ENCODE measurements around the gene CBR1.

DNA sequence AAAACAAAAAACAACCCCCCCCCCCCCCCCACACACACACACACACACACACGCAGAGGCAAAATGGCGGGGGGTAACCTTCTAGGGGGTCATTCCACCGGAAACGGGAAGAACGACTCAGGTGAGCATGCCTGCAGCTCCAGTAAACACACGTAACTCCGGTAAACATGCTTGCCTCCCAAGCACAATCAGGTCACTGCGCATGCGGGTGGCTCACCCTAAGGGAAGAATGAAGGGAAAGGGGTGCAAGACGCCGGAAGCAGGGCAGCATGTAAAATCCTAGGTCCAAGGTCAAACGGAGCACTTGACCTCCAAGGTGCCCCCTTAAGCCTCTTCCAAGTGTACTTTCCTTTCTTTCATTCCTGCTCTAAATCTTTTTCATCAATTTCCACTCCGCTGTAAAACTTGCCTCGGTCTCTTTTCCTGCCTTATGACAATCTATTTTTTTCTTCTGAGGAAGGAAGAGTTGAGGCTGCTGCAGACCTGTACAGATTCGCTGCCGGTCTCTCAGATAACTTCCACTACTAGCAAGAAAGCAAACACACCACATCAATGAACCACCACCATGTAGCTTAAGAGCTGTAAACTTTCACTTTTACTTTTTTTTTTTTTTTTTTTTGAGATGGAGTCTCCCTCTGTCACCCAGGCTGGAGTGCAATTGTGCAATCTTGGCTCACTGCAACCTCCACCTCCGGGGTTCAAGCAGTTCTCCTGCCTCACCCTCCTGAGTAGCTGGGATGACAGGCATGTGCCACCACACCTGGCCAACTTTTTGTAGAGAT, 44.0 kb downstream of the CBR1 start:
- TF ChIP-seq, protein P1, sequence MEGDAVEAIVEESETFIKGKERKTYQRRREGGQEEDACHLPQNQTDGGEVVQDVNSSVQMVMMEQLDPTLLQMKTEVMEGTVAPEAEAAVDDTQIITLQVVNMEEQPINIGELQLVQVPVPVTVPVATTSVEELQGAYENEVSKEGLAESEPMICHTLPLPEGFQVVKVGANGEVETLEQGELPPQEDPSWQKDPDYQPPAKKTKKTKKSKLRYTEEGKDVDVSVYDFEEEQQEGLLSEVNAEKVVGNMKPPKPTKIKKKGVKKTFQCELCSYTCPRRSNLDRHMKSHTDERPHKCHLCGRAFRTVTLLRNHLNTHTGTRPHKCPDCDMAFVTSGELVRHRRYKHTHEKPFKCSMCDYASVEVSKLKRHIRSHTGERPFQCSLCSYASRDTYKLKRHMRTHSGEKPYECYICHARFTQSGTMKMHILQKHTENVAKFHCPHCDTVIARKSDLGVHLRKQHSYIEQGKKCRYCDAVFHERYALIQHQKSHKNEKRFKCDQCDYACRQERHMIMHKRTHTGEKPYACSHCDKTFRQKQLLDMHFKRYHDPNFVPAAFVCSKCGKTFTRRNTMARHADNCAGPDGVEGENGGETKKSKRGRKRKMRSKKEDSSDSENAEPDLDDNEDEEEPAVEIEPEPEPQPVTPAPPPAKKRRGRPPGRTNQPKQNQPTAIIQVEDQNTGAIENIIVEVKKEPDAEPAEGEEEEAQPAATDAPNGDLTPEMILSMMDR (IDR thresholded peaks at IDR 0.05; ENCODE audit: low read length) = no peak
- TF ChIP-seq EZH2phosphoT487 (IDR thresholded peaks at IDR 0.05; ENCODE audit: low read length) (no peak), EZH2 (optimal IDR thresholded peaks at IDR 0.05; ENCODE audit: low read depth, low read length) (no peak)

Measured in MM.1S (cell line).